Activated T-cell treated with anti-CD3 and anti-CD28 coated beads, Interleukin-2, amount 50 U/mL, for 48 hours (primary cell): Measurements from ENCODE around the gene CISD3.
"Not testable (repeated sequence)": the region's sequence is repeated elsewhere in the genome, so short reads cannot be mapped to it uniquely, and the experiment has no call there.

Source experiments
- DNase-seq, 2 experiments: peaks; one replicate each; pipeline ENCODE4 v3.0.0-alpha.2; 2020

CISD3 gene

DNA sequence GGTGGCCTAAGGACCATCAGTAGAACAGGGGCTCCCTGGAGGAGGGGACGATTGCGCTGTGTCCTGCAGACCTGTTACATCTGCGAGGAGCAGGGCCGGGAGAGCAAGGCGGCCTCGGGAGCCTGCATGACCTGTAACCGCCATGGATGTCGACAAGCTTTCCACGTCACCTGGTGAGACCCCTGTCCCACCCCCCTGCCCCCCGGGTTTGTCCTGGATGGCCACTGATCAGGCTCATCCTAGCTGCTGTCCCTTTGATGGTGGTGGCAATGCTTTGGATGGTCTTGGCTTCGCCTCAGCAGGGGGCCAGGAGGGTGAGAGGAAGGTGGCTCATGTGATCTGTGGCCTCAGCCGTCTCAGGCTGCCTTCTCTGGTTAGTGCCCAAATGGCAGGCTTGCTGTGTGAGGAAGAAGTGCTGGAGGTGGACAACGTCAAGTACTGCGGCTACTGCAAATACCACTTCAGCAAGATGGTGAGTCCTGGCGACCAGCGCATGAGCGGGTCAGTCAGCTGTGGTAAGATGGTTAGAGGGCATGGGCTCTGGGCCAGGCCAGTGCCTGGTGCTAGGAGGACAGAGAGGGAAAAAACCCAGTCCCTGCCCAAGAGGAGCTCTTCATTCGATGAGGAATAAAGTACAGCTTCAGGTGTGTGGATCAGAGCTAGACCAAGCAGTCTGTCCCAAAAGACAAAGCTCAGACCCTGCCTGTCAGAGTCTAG is 20.9 kb upstream of the CISD3 start:
- DNase-seq = no peak

- DNase-seq = no peak
These were observed 20.1 kb upstream of the CISD3 start for GRCh38 chr17:38709864-38710603.

DNA sequence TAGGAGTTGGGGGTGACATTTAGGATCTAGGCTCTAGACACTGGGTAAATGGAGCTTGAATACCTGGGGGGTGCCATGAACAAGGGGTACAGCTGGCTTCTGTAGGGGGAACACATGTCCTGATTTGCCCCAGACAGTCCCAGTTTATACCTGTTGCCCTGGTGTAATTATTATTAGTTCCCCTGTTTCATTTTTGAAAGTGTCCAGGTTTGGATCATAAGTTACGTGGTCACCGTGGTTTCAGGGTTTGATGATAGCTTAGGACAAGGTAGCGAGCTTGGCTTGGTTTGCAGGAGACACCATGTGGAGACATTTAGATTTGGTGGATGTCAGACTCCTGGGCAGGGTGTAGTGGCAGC is 19.6 kb upstream of the CISD3 start:
- DNase-seq = no peak

DNA sequence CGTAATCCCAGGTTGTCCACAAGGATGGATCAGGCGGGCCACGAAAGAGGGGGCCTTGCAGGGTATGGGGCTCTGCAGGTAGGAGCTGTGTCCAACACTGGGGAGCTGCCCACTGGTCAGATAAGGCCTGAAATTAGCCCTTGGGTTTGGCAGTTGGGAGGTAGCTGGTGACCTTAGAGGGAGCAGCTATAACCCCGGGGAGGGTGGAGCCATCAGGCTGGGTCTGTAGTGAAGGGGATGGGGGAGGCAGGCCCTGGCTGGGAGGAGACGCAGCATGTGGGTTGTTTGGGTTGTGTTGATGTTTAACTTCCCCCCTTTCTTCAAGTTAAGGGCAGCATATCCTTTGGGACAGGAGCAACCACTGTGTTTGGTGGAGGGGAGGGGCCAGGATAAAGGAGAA is 19.2 kb upstream of the CISD3 start:
- no peak for DNase-seq

DNA sequence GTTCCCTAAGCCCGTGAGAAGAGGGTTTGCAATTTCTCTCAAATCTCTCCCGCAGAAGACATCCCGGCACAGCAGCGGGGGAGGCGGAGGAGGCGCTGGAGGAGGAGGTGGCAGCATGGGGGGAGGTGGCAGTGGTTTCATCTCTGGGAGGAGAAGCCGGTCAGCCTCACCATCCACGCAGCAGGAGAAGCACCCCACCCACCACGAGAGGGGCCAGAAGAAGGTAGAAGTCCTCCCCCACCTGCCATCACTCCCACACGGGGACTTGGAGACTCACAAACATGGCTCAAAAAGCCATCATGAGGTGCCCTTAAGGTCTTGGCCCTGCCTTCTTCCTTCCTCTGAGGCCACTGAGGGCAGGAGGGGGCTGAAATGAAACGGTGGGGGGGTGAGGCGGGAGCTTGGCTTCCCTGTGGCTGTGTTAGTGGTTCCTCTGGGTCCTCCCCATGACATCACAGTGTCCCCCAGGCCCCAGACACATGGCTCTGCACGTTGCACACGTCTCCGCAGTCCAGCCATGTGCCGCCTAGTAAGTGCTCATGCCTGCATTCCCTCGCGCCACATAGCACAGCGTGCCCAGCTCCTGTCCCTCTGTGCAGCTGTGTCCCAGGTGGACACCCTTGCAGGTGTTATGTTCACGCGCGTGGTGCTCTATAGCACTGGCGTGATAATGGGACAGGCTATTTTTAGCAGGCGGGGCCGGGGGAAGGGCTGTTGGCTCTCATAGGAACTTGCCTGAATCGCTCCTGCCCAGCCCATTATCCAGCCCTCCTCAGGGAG is 18.2 kb upstream of the CISD3 start:
- DNase-seq = no peak

- DNase-seq = no peak
These were observed 17.5 kb upstream of the CISD3 start for GRCh38 chr17:38712593-38712992.

DNA sequence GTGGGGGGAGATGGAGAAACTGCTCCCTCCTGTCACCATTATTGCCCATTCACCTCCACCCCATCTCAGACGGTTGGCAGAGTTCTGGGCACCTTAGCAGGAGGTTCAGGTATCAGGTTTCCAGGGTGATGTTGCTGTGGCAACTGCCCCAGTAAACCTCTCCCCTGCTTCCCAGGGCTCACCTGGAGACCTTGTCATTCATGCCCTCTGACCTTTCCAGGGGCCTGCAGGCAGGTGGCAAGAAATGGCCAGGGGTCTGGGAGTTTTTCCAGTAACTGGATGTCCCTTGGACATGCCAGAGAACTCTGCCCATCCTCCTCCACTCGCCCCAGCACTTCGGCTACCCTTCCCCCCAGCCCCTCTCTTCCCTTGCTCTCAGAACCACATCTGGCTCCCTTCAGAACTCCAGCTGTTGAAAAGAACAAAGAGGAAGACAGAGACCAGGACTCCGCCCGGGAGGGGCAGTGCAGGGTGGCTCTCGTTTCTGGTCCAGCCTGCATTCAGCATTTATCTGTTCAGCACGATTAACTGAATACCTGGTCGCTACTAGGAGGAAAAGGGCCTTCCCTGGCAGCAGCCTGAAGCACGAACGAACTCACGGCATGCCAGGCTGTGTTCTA is 16.6 kb upstream of the CISD3 start:
- no peak for DNase-seq

- no peak for DNase-seq
These were observed 14.8 kb upstream of the CISD3 start for GRCh38 chr17:38715216-38715943.

- no peak for DNase-seq
These were observed 13.7 kb upstream of the CISD3 start for GRCh38 chr17:38716368-38717005.

DNA sequence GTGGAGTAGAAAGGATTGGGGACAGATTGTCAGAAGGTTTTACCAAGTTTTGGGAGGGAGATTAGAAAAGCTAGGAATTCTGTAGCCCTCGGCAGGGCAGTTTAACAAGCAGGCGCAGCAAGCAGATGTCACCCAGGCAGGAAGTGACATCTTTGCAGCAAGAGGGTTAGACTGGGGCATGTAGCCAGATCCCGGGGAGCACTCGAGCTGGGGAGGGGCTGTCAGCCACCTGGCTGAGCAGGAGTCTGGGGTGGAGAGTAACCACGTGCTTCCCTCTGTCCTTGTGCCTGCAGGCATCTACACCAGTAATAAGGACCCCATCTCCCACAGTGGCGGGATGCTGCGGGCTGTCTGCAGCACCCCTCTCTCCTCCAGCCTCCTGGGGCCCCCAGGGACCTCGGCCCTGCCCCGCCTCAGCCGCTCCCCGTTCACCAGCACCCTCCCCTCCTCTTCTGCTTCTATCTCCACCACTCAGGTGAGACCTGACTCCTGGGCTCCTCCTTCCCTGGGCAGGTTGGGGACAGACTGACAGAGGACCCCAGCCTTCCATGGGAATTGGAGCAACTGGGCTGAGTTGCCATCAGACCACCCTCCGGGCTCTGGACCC is 12.9 kb upstream of the CISD3 start:
- DNase-seq = no peak

DNA sequence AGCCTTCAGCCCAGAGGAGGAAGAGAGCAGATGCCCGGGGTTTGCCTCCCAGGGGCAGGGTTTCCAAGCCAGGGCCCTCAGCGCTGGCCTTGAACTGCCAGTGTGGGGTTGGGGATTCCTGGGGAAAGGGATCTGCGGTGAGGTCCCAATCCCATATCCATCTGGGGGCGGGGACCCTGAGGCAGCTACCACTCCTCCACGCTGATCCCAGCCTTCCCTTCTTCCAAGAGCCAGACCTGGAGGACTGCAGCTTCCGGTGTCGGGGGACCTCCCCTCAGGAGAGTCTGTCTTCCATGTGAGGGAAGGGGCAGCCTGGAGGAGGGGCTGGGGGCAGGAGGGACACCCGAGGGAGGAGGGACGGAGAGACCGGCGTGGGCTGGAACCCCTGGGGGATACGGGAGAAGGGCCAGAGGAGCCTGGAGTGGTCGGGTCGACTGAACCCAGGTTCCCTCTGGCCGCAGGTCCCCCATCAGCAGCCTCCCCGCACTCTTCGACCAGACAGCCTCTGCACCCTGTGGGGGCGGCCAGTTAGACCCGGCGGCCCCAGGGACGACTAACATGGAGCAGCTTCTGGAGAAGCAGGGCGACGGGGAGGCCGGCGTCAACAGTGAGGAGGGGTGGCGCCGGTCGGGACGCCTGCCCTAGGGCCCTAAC is 10.7 kb upstream of the CISD3 start:
- no peak for DNase-seq

DNA sequence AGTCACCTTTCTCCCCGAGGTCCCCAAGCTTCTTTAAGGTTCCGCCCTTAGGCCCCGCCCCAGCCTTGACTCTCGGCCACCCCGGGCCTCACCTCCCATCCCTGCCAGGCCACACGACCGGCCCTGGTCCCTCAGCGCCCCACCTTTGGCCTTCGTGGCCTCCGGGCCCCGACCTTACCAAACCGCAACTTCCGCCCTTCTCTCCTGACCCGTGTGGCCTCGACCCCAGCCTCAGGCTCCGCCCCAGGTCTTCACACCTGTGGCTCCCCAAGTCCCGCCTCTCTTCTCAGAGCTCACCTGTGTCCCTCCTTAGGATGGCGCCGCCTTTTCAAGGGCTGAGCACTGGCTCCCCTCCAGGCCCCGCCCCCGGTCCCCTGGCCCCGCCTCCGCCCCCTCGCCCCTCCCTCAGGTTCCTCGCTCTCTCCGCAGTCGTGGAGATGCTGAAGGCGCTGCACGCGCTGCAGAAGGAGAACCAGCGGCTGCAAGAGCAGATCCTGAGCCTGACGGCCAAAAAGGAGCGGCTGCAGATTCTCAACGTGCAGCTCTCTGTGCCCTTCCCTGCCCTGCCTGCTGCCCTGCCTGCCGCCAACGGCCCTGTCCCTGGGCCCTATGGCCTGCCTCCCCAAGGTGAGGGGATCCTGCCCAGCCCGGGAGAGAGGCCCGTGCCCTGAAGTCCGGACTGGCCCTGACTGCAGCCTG is 10.0 kb upstream of the CISD3 start:
- DNase-seq = no peak

DNA sequence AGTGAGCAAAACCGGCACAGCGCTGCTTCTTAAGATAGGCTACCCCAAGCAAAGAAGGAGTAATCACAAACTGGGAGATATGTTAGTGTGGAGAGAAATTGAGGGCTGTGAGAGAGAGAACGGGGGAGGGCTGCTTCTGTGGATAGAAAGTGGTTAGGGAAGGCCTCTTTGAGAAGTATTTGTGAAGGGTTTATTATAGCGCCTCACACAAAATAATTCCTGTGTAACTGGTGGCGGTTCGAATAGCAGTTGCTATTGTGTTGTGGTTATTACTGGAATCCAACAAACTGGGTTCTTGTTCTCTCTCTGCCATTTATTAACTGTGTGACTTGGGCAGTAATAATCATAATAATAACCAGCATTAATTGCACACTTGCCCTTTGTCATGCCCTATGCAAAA is 9.2 kb upstream of the CISD3 start:
- no peak for DNase-seq

- no peak for DNase-seq
These were observed 8.3 kb upstream of the CISD3 start for GRCh38 chr17:38721802-38722201.

DNA sequence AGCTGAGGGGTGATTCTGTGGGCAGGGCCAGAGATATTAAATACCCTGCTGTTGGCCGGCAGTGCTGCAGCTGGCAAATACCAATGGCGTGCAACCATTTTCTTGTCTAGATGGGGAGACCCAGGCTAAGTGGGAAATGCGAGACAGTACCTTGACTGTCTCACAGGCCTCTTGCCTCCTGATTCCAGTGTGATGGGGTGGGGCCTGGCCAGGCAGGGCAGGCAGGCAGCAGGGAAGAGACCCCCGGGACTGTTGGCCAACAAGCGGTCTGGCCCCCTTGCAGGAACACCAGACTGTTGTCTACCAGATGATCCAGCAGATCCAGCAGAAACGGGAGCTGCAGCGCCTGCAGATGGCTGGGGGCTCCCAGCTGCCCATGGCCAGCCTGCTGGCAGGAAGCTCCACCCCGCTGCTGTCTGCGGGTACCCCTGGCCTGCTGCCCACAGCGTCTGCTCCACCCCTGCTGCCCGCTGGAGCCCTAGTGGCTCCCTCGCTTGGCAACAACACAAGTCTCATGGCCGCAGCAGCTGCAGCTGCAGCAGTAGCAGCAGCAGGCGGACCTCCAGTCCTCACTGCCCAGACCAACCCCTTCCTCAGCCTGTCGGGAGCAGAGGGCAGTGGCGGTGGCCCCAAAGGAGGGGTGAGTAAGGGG is 5.7 kb upstream of the CISD3 start:
- DNase-seq = no peak

DNA sequence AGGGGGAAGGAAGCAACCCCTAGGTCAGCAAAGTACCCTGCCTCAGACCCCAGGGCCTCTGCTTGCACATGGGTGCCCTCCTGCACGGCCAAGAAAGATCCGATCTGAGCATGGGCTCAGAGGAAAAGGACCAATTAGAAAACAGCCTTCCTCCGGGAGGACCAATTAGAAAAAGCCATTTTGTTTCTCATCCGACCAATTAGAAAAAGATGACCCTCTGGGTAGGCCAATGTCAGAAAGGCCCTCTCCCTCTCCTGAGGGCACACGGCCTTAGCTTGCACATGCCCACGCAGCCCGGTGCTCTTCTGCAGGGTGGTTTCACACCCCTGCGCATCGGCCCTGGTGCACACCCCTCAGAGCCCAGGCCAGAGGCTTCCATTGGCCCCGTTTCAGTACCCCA is 5.1 kb upstream of the CISD3 start:
- DNase-seq = no peak

- DNase-seq = not testable (repeated sequence)
These were observed 4.0 kb upstream of the CISD3 start for GRCh38 chr17:38726145-38726544.

- peak; percentile 87 for DNase-seq
These were observed 2.4 kb upstream of the CISD3 start for GRCh38 chr17:38727736-38728135.

- DNase-seq = peak; percentile 71 to 75
These were observed 1.8 kb upstream of the CISD3 start for GRCh38 chr17:38728290-38728831.
